Caco-2 (cell line): Measurements from ENCODE around the gene CLSTN2. TPM values are rescaled to one million over a fixed set of nuclear protein-coding genes. Genes with fewer than 3 reads are reported as not detected.

Experiments used
- BruUV-seq: library from RNA; stranded (reverse); fragments of 400-500 nt; replicated peaks from 2 replicates; lab custom pipeline; 2021; lab: Mats Ljungman, UMichigan
- CTCF ChIA-PET: fragments of 300-600 bp; sonication (Branson Sonifier 250); formaldehyde crosslinking; loops from one replicate; lab custom pipeline; 2022; ENCODE audit warnings: antibody characterized with exemption; lab: Charles Lee
- POLR2A ChIA-PET: fragments of 300-600 bp; sonication (Branson Sonifier 250); formaldehyde crosslinking; loops from one replicate; lab custom pipeline; 2022; ENCODE audit warnings: antibody characterized with exemption; lab: Charles Lee
- DNase-seq, 2 experiments: peaks; one replicate each; pipeline versions ENCODE4 v3.0.0 to v3.0.0-alpha.2; 2020 to 2022
- H3K27me3 ChIP-seq: replicated peaks from 2 replicates; pipeline ENCODE4 v1.6.0; 2011; ENCODE audit warnings: low read length; ENCODE audit not compliant: control insufficient read depth, insufficient read depth
- H3K36me3 ChIP-seq: 2 replicates; pipeline ENCODE4 v1.5.1; 2011; ENCODE audit warnings: low read length; ENCODE audit not compliant: control insufficient read depth, insufficient read depth
- H3K4me1 ChIP-seq: fragments of 250-450 bp; sonication (Bioruptor Pico); 2 replicates; pipeline ENCODE4 v1.5.1; 2020; ENCODE audit warnings: mild to moderate bottlenecking
- H3K4me3 ChIP-seq: 2 replicates; pipeline ENCODE4 v1.5.1; 2011; ENCODE audit warnings: low read depth, mild to moderate bottlenecking, control low read depth, low read length
- H3K9me3 ChIP-seq: fragments of 250-450 bp; sonication (Bioruptor Pico); 2 replicates; pipeline ENCODE4 v1.5.1; 2020; ENCODE audit warnings: mild to moderate bottlenecking, moderate library complexity
- H3K27ac Mint-ChIP-seq: one replicate; pipeline ENCODE4 v1.8.0; 2022; ENCODE audit warnings: mixed read lengths; ENCODE audit not compliant: unreplicated experiment
- H3K27me3 Mint-ChIP-seq: one replicate; pipeline ENCODE4 v1.8.0; 2022; ENCODE audit warnings: mixed read lengths; ENCODE audit not compliant: insufficient read depth, unreplicated experiment
- H3K36me3 Mint-ChIP-seq: one replicate; pipeline ENCODE4 v1.8.0; 2022; ENCODE audit warnings: mild to moderate bottlenecking, mixed read lengths; ENCODE audit not compliant: insufficient read depth, unreplicated experiment
- H3K4me1 Mint-ChIP-seq: one replicate; pipeline ENCODE4 v1.8.0; 2022; ENCODE audit warnings: low read depth, mixed read lengths; ENCODE audit not compliant: unreplicated experiment
- H3K4me3 Mint-ChIP-seq: one replicate; pipeline ENCODE4 v1.8.0; 2022; ENCODE audit warnings: mild to moderate bottlenecking, moderate library complexity, mixed read lengths; ENCODE audit not compliant: unreplicated experiment
- H3K9me3 Mint-ChIP-seq: one replicate; pipeline ENCODE4 v1.8.0; 2022; ENCODE audit warnings: mixed read lengths; ENCODE audit not compliant: unreplicated experiment
- CTCF ChIP-seq, 2 experiments: fragments of 200-600 bp in 1 of 2; IDR thresholded peaks; 1 replicate in 1 of 2; 2 replicates in 1 of 2; pipeline versions ENCODE4 v1.5.1 to v1.8.0; 2011 to 2022; ENCODE audit warnings: antibody characterized with exemption in 1 of 2, control low read depth in 1 of 2, inconsistent platforms in 1 of 2, low read depth in 1 of 2, low read length in 1 of 2, mild to moderate bottlenecking in 1 of 2, moderate library complexity in 1 of 2; ENCODE audit not compliant: insufficient read depth in 1 of 2, severe bottlenecking in 1 of 2, unreplicated experiment in 1 of 2
- intact Hi-C: fragments of 100-400 bp; cut with micrococcal nuclease; formaldehyde crosslinking; loops from one replicate; pipeline ENCODE4 v1.10.0; 2022; ENCODE audit not compliant: unreplicated experiment
- total RNA-seq: library from RNA; stranded (reverse); gene quantifications from 2 replicates; pipeline ENCODE4 v1.2.3, GENCODE V29; 2022

The CLSTN2 gene
- total RNA-seq, 1 experiment from 2014 or later: 26.1 TPM

GRCh38 chr3:140276703-140277102 is 341.7 kb downstream of the CLSTN2 start:
- POLR2A ChIA-PET: no interaction called here
- H3K27me3 ChIP-seq: no peaks in the 10 kb centered on the region
- no peak overlapping the region for H3K4me3 Mint-ChIP-seq
- no peaks in the 10 kb centered on the region for H3K9me3 Mint-ChIP-seq
- H3K9me3 ChIP-seq: no peaks in the 10 kb centered on the region
- peak in 1 of 2 experiments; percentile 65 for TF ChIP-seq CTCF (IDR thresholded peaks at IDR 0.05; ENCODE audit: insufficient read depth in 1 of 2, low read depth in 1 of 2, low read length in 1 of 2, severe bottlenecking in 1 of 2, unreplicated experiment in 1 of 2)
- H3K27ac Mint-ChIP-seq: no peak overlapping the region
- H3K36me3 Mint-ChIP-seq: no peaks in the 10 kb centered on the region
- intact Hi-C loops: loop anchor here (1.0 kb wide), 1 partner anchor 461 kb away; no protein-coding TSS in a partner anchor
- no peaks in the 10 kb centered on the region for H3K4me1 ChIP-seq
- H3K36me3 ChIP-seq: no peaks in the 10 kb centered on the region
- H3K27me3 Mint-ChIP-seq: peaks cover 10% of the 10 kb centered on the region
- no peak overlapping the region for H3K4me3 ChIP-seq
- H3K4me1 Mint-ChIP-seq: no peaks in the 10 kb centered on the region
- peak in 1 of 2 experiments; percentile 19 for DNase-seq
- no TSS peak for BruUV-seq
- CTCF ChIA-PET: interaction anchor here (0.5 to 1.0 kb wide), 5 partner anchors 19 to 587 kb away, joined by 3 to 5 read pairs (median 3); no protein-coding TSS in a partner anchor

GRCh38 chr3:140277886-140278285 is 342.9 kb downstream of the CLSTN2 start:
- no peaks in the 10 kb centered on the region for H3K4me1 ChIP-seq
- Mint-ChIP-seq H3K36me3 (no peaks in the 10 kb centered on the region), H3K9me3 (no peaks in the 10 kb centered on the region), H3K27me3 (peaks cover 7% of the 10 kb centered on the region), H3K4me1 (no peaks in the 10 kb centered on the region), H3K4me3 (no peak overlapping the region), H3K27ac (no peak overlapping the region)
- DNase-seq: no peak
- TF ChIP-seq CTCF (IDR thresholded peaks at IDR 0.05; ENCODE audit: insufficient read depth in 1 of 2, low read depth in 1 of 2, low read length in 1 of 2, severe bottlenecking in 1 of 2, unreplicated experiment in 1 of 2): no peak
- no peak overlapping the region for H3K4me3 ChIP-seq
- ChIA-PET CTCF (no interaction called here), POLR2A (no interaction called here)
- no peaks in the 10 kb centered on the region for H3K36me3 ChIP-seq
- H3K9me3 ChIP-seq: no peaks in the 10 kb centered on the region
- BruUV-seq: no TSS peak
- no peaks in the 10 kb centered on the region for H3K27me3 ChIP-seq
- intact Hi-C loops: no loop called here

- TF ChIP-seq CTCF (IDR thresholded peaks at IDR 0.05; ENCODE audit: insufficient read depth in 1 of 2, low read depth in 1 of 2, low read length in 1 of 2, severe bottlenecking in 1 of 2, unreplicated experiment in 1 of 2): no peak
- BruUV-seq: no TSS peak
- no peaks in the 10 kb centered on the region for H3K36me3 ChIP-seq
- no peaks in the 10 kb centered on the region for H3K27me3 ChIP-seq
- CTCF ChIA-PET: no interaction called here
- no peaks in the 10 kb centered on the region for H3K9me3 ChIP-seq
- no peak overlapping the region for H3K4me3 ChIP-seq
- intact Hi-C loops: no loop called here
- Mint-ChIP-seq H3K9me3 (no peaks in the 10 kb centered on the region), H3K4me3 (no peak overlapping the region), H3K36me3 (no peaks in the 10 kb centered on the region), H3K4me1 (no peaks in the 10 kb centered on the region), H3K27ac (no peak overlapping the region), H3K27me3 (peaks cover 10% of the 10 kb centered on the region)
- DNase-seq: no peak
- POLR2A ChIA-PET: no interaction called here
- H3K4me1 ChIP-seq: no peaks in the 10 kb centered on the region
Observed at GRCh38 chr3:140284372-140284771, 349.4 kb downstream of the CLSTN2 start.
